ENCODE data around the gene WWTR1.

DNA sequence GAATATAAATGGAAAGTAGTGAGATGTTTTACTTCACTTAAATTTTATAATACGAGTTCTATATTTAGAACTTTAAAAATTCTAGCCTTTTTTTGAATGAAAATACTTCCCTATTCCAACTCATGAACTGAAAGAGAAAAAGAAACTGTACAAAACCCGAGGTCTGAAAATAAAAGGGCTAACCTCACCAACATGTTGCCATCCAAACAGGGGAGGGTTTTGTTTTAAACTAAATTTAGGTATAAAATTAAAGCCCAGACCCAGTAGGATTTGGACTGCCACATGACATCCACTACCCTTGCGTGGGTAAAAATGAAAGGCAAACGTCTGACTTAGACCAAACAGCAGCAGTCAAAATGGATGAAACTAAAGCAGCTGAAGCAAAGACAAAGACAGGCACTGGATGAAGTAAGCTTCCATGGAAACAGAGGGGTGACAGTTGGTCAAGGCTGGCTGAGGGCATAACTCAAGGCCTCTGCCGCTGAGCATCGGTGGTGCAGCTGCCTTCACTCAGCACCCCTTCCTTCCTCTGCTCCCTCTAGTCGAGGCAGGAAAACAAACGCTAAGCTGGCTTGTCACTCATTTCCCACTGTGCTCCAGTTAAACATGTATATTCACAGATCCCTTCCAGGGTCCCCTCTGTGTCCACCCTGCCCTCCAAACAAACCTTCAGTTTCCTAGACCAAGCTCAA lies 125.2 kb downstream of the WWTR1 start:
- TF ChIP-seq, protein P1, sequence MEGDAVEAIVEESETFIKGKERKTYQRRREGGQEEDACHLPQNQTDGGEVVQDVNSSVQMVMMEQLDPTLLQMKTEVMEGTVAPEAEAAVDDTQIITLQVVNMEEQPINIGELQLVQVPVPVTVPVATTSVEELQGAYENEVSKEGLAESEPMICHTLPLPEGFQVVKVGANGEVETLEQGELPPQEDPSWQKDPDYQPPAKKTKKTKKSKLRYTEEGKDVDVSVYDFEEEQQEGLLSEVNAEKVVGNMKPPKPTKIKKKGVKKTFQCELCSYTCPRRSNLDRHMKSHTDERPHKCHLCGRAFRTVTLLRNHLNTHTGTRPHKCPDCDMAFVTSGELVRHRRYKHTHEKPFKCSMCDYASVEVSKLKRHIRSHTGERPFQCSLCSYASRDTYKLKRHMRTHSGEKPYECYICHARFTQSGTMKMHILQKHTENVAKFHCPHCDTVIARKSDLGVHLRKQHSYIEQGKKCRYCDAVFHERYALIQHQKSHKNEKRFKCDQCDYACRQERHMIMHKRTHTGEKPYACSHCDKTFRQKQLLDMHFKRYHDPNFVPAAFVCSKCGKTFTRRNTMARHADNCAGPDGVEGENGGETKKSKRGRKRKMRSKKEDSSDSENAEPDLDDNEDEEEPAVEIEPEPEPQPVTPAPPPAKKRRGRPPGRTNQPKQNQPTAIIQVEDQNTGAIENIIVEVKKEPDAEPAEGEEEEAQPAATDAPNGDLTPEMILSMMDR (conservative IDR thresholded peaks at IDR 0.05; ENCODE audit: low read depth, low read length), result no peak
- TF ChIP-seq EZH2phosphoT487 (IDR thresholded peaks at IDR 0.05; ENCODE audit: borderline replicate concordance, low read length) (no peak), EZH2 (IDR thresholded peaks at IDR 0.05; ENCODE audit: low read length, unreplicated experiment) (no peak)

Data from PC-3 (cell line).